ENCODE measurements around the gene SNX27.

DNA sequence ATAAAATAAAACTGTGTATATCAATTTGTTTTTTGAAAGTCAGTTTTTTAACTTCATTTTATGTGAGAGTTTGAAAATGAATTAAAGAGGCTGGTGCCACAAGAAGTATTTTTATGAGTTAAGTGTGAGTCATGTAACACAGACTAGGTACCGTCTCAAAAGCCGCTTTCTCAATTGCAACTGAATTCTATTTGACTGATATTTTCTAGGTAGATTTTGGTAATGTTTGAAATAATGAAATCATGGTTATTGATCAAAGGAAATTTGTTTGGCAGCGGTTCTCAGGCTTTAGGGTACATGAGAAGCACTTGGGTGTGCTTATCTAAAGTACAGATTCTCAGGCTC, 4.6 kb downstream of the SNX27 start:
- TF ChIP-seq CTCF (IDR thresholded peaks at IDR 0.05) (no peak), EZH2 (IDR thresholded peaks at IDR 0.05; ENCODE audit: borderline replicate concordance, insufficient read depth, low read depth, low read length, poor library complexity, severe bottlenecking) (no peak)

All from B cell (primary cell).